Activated CD4-positive, alpha-beta memory T cell treated with anti-CD3 and anti-CD28 coated beads, Interleukin-2, amount 10 ng/mL, durations not matched to agents 7 days and 5 days (primary cell): ENCODE results near the gene GATAD2A. TPM values are rescaled to one million over a fixed set of nuclear protein-coding genes. Genes with fewer than 3 reads are reported as not detected.

ENCODE experiments used
- CTCF ChIA-PET: fragments of 350-600 bp; sonication (Branson Sonifier 250); formaldehyde crosslinking; loops from one replicate; lab custom pipeline; 2021; ENCODE audit warnings: antibody characterized with exemption, inconsistent platforms; lab: Charles Lee
- POLR2A ChIA-PET: fragments of 350-600 bp; sonication (Branson Sonifier 250); formaldehyde crosslinking; loops from one replicate; lab custom pipeline; 2021; ENCODE audit warnings: antibody characterized with exemption; lab: Charles Lee
- DNase-seq: peaks from one replicate; pipeline ENCODE4 v3.0.0-alpha.2; 2020
- H3K27ac Mint-ChIP-seq: one replicate; pipeline ENCODE4 v1.8.0; 2021; ENCODE audit warnings: mild to moderate bottlenecking, mixed read lengths
- H3K27me3 Mint-ChIP-seq: one replicate; pipeline ENCODE4 v1.8.0; 2021; ENCODE audit warnings: mixed read lengths
- H3K36me3 Mint-ChIP-seq: one replicate; pipeline ENCODE4 v1.8.0; 2021; ENCODE audit warnings: low read depth, mixed read lengths
- H3K4me1 Mint-ChIP-seq: one replicate; pipeline ENCODE4 v1.8.0; 2021; ENCODE audit warnings: mixed read lengths
- H3K4me3 Mint-ChIP-seq: one replicate; pipeline ENCODE4 v1.8.0; 2021; ENCODE audit warnings: mild to moderate bottlenecking, mixed read lengths
- H3K9me3 Mint-ChIP-seq: one replicate; pipeline ENCODE4 v1.8.0; 2021; ENCODE audit warnings: mixed read lengths
- total RNA-seq, 2 experiments: library from RNA; stranded (reverse); gene quantifications; one replicate each; pipeline ENCODE4 v1.2.3, GENCODE V29; 2021

Gene GATAD2A
- total RNA-seq, 2 experiments from 2014 or later, result 109 to 113 TPM

DNA sequence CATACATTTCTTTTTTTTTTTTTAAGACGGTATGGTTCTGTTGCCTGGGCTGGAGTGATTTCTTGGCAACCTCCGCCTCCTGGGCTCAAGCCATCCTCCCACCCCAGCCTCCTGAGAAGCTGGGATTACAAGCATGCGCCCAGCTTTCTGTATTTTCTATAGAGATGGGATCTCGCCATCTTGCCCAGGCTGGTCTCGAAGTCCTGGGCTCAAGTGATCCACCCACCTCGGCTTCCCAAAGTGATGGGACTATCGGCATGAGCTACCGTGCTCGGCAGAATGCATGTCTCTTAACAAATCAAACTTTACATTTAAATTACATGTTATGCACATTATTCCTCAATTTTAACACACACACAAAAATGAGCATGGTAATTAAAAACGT lies 111.8 kb downstream of the GATAD2A start:
- H3K27ac Mint-ChIP-seq, result peak overlapping the region; percentile 94
- peak overlapping the region; percentile 93 for H3K4me3 Mint-ChIP-seq
- no peaks in the 10 kb centered on the region for H3K27me3 Mint-ChIP-seq
- CTCF ChIA-PET, result interaction anchor here (0.6 to 2.3 kb wide), 4 partner anchors 15 to 127 kb away, joined by 3 to 11 read pairs (median 4); partner anchors contain the start of gene GMIP
- no peak for DNase-seq
- POLR2A ChIA-PET, result interaction anchor here (1.2 to 3.0 kb wide), 6 partner anchors 13 to 349 kb away, joined by 3 to 29 read pairs (median 8); partner anchors contain the start of genes ATP13A1, ZNF253 and ZNF506
- no peaks in the 10 kb centered on the region for H3K9me3 Mint-ChIP-seq
- peaks cover 31% of the 10 kb centered on the region for H3K36me3 Mint-ChIP-seq
- peaks cover 36% of the 10 kb centered on the region for H3K4me1 Mint-ChIP-seq

DNA sequence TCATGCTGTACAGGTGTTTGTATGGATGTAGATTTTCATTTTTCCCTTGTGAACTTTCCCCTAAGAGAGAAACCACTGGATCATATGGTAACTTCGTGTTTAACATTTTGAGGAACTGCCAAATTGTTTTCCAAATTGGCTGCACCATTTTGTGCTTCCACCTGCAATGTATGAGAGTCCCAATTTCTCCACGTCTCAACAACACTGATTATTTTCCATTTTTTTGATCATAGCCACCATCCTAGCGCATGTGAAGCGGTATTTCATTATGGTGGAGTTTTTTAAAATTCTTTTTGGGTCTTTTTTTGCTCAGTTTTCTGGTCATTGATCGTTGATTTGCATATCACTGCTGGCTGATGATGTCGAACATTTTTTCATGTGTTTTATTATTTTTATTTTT lies 115.5 kb downstream of the GATAD2A start:
- peaks cover 33% of the 10 kb centered on the region for H3K36me3 Mint-ChIP-seq
- ChIA-PET POLR2A (no interaction called here), CTCF (no interaction called here)
- no peaks in the 10 kb centered on the region for H3K27me3 Mint-ChIP-seq
- no peaks in the 10 kb centered on the region for H3K9me3 Mint-ChIP-seq
- no peak overlapping the region for H3K4me3 Mint-ChIP-seq
- peaks cover 39% of the 10 kb centered on the region for H3K4me1 Mint-ChIP-seq
- no peak overlapping the region for H3K27ac Mint-ChIP-seq
- DNase-seq, result no peak

DNA sequence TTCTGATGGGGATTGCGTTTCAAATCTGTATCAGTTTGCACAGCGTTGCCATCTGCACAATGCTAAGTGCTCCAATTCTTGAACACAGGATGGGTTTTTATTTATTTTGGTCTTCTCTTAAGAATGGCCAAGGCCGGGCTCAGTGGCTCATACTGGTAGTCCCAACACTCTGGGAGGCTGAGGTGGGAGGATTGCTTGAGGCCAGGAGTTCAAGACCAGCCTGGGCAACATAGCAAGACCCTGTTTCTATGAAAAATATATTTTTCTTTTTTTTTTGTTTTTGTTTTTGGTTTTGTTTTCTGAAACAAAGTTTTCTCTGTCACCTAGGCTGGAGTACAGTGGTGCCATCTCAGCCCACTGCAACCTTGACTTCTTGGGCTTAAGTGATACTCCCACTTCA lies 117.7 kb downstream of the GATAD2A start:
- no peaks in the 10 kb centered on the region for H3K9me3 Mint-ChIP-seq
- H3K36me3 Mint-ChIP-seq, result peaks cover 41% of the 10 kb centered on the region
- no peaks in the 10 kb centered on the region for H3K27me3 Mint-ChIP-seq
- ChIA-PET POLR2A (no interaction called here), CTCF (interaction anchor here (0.6 to 1.3 kb wide), 2 partner anchors 9 to 158 kb away, joined by 3 to 4 read pairs; no protein-coding TSS in a partner anchor)
- H3K4me1 Mint-ChIP-seq, result peaks cover 25% of the 10 kb centered on the region
- DNase-seq, result no peak
- no peak overlapping the region for H3K4me3 Mint-ChIP-seq
- no peak overlapping the region for H3K27ac Mint-ChIP-seq

DNA sequence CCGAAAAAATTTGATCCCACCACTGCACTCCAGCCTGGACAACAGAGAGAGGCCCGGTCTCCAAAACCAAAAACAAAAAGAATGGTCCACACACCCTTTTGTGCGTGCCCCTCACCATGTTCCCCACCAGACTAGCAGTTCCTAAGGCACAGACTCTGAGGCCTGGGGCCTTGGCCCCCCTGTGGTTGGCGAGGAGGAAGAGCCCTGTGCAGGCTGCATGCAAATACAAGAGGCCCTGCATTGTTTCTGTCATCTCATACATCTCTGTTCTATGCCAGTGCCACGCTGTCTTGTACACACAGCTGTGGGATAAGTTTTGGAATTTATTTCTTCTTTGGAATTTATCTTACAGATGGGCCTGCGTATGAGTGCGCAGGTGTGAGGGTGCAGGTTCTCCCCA lies 118.6 kb downstream of the GATAD2A start:
- H3K9me3 Mint-ChIP-seq, result no peaks in the 10 kb centered on the region
- ChIA-PET POLR2A (no interaction called here), CTCF (interaction anchor here (1.3 kb wide), 1 partner anchor 8 kb away, joined by 4 read pairs; no protein-coding TSS in a partner anchor)
- H3K27ac Mint-ChIP-seq, result no peak overlapping the region
- no peaks in the 10 kb centered on the region for H3K27me3 Mint-ChIP-seq
- peaks cover 24% of the 10 kb centered on the region for H3K4me1 Mint-ChIP-seq
- H3K4me3 Mint-ChIP-seq, result no peak overlapping the region
- no peak for DNase-seq
- H3K36me3 Mint-ChIP-seq, result peaks cover 40% of the 10 kb centered on the region

DNA sequence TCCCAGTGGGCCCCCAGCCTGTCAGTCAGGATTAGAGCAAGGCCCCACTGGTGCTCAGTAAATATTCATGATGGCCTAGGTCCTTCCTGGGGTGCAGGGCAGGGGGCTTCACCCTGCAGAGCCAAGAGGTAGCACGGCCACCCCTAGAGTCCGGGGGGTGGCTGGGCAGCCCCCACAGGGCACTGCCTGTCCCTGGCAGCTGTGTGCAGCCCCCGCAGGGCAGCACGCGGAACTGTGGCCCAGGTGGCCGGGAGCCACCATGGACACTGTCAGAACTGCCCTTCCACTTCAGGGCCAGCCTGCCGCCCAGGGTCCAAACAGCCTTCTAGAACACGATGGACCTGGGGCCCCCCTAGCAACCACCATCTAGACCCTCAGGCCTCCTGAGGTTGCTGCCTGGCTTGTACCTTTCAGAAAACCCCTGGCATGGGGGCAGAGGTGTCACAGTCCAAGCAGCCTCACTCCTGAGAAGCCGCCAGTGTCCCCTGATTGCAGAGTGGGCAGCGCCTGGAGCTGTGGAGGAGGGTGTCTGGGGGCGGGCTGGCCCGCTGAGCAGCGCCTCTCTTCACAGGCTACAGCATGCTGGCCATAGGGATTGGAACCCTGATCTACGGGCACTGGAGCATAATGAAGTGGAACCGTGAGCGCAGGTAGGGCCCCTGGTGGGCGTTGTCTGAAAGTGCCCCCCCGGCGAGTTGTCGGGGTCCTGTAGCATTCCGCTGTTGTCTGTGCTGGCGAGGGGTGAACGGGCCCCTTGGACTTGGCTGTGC lies 120.3 kb downstream of the GATAD2A start:
- Mint-ChIP-seq H3K9me3 (no peaks in the 10 kb centered on the region), H3K27ac (no peak overlapping the region), H3K27me3 (no peaks in the 10 kb centered on the region), H3K4me1 (peaks cover 10% of the 10 kb centered on the region), H3K36me3 (peaks cover 30% of the 10 kb centered on the region), H3K4me3 (no peak overlapping the region)
- POLR2A ChIA-PET, result interaction anchor here (0.6 to 2.0 kb wide), 2 partner anchors 10 to 375 kb away, joined by 3 to 9 read pairs; partner anchors contain the start of genes NDUFA13, TSSK6 and ZNF93
- no peak for DNase-seq
- CTCF ChIA-PET, result no interaction called here

DNA sequence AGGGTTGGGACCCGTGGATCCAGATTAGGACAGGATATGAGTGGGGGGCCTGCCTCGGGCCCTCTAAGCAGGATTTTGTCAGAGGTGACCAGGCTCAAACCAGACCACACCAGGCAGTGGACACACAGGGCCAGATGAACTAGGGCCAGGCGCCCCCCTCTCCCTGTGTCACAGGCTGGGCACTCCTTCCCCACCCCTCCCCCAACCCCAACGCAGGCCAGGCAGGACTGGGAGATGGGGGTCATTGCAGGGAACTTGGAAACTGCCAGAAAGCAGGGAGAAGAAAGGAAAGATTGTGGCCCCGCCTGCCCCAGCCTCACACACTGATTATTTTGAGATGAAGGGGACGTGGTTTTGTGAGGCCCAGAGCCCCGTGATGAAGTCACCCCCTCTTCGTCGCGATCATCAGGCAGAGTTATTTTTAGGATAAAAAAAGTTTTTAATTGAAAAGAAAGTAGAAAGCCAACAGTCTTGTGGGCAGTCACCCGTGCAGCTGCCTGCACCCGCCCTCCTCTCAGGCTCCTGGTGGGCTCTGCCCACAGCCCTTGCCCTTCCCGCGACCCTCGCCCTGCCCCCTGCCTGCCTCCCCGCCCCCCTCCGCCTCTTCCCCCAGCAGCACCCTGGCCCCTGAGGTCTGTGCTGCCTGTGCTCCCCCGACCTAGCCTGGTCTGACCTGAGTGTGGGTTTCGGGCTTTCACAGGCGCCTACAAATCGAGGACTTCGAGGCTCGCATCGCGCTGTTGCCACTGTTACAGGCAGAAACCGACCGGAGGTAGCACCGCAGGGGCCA lies 121.3 kb downstream of the GATAD2A start:
- Mint-ChIP-seq H3K27ac (no peak overlapping the region), H3K36me3 (peaks cover 26% of the 10 kb centered on the region), H3K9me3 (no peaks in the 10 kb centered on the region), H3K27me3 (no peaks in the 10 kb centered on the region), H3K4me3 (no peak overlapping the region), H3K4me1 (peaks cover 7% of the 10 kb centered on the region)
- no peak for DNase-seq
- ChIA-PET POLR2A (interaction anchor here (2.0 kb wide), 1 partner anchor 11 kb away, joined by 9 read pairs; the partner anchor contains the start of genes NDUFA13 and TSSK6), CTCF (no interaction called here)

DNA sequence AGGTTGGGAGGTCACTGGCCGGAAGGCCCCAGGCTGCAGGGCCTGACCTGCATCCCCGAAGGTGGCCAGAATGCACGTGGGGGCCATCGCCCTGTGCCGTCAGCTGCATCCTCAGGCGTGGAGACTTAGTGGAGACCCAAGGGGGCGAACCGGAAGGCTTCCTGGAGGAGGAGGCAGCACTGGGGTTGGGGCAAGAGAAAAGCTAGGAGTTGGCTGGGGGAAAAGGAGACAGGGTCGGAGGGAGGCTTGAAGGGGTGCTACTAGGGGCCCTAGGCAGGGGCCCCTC lies 121.8 kb downstream of the GATAD2A start:
- POLR2A ChIA-PET, result interaction anchor here (1.6 kb wide), 1 partner anchor 11 kb away, joined by 5 read pairs; the partner anchor contains the start of gene NDUFA13
- Mint-ChIP-seq H3K4me3 (no peak overlapping the region), H3K4me1 (peaks cover 12% of the 10 kb centered on the region), H3K36me3 (peaks cover 30% of the 10 kb centered on the region), H3K9me3 (no peaks in the 10 kb centered on the region), H3K27ac (no peak overlapping the region), H3K27me3 (no peaks in the 10 kb centered on the region)
- CTCF ChIA-PET, result no interaction called here
- no peak for DNase-seq

DNA sequence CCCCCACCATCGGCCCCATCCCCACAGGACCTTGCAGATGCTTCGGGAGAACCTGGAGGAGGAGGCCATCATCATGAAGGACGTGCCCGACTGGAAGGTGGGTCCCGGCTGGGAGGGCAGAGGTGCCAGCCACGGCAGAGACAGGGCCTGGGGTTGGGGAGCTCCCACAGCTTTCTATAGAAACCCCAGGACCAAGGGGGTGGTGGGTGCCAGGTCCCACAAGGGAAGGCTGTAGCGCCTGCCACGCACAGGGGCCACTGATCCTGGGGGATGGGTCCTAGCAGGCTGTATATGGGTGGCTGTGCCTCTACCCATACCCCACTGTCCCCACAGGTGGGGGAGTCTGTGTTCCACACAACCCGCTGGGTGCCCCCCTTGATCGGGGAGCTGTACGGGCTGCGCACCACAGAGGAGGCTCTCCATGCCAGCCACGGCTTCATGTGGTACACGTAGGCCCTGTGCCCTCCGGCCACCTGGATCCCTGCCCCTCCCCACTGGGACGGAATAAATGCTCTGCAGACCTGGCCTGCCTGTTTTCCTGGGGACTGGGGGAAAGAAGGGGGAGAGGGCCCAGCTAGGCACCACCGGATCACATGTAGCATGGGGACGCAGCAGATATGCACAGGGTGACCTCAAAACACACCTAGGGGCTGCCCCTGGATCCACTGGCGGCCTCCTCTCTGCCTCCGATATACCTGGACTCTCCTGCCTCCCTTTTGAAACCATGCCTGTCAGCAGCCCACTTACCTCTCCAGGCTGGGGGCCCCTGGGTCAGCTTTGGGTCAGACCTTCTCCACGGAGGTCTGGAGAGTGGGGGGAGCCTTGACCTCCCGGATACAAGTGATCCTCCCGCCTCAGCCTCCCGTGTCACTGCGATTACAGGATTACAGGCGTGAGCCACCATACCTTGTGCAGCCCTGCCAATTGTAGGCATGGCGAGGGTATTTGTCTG lies 122.5 kb downstream of the GATAD2A start:
- ChIA-PET POLR2A (interaction anchor here (0.6 to 1.6 kb wide), 2 partner anchors 9 to 12 kb away, joined by 3 to 5 read pairs; partner anchors contain the start of gene NDUFA13), CTCF (no interaction called here)
- no peak for DNase-seq
- Mint-ChIP-seq H3K27me3 (no peaks in the 10 kb centered on the region), H3K9me3 (no peaks in the 10 kb centered on the region), H3K27ac (no peak overlapping the region), H3K4me3 (no peak overlapping the region), H3K4me1 (peaks cover 9% of the 10 kb centered on the region), H3K36me3 (peaks cover 26% of the 10 kb centered on the region)

DNA sequence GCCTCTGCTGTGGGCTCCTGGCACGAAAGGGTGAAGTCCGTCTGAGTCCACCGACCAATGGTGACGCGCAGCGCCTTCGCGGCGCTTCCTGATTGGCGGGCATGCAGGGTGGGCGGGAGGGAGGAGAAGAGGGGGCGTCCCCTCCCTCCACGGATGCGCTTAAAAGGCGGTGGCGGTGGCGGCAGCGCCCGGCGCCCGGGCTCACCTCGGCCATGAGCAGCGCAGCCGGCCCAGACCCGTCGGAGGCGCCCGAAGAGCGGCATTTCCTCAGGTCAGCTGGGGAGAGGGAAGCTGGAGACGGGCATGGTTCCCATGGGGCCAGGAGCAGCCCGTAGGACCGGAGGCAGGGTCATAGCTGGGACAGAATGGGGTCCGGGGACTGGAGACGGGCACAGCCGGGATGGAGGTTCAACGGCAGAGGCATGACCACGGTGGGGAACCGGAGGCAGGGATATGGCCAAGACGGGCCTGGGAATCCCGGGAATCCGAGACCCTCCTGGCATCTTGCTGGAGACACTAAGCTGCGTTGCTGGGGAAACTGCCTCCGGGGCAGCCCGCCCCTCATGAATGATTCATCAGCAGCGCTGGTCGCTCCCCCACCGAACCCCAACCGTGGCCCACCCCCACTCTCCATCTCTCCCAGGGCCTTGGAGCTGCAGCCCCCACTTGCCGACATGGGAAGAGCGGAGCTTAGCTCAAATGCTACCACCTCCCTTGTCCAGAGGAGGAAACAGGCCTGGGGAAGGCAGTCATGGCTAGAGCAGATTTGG lies 123.4 kb downstream of the GATAD2A start, which contains the start of gene YJEFN3:
TSS of gene YJEFN3 (plus strand) at position 191 of the 770 bp plus-strand sequence. CDS start at position 213, 22 bp downstream.
- ChIA-PET POLR2A (interaction anchor here (0.6 to 2.0 kb wide), 4 partner anchors 10 to 123 kb away, joined by 3 to 7 read pairs (median 4); partner anchors contain the start of genes NDUFA13 and TSSK6), CTCF (no interaction called here)
- no peaks in the 10 kb centered on the region for H3K27me3 Mint-ChIP-seq
- no peaks in the 10 kb centered on the region for H3K9me3 Mint-ChIP-seq
- H3K27ac Mint-ChIP-seq, result peak within 1 kb of the TSS; percentile 26
- DNase-seq, result no peak
- H3K4me1 Mint-ChIP-seq, result peaks cover 8% of the 10 kb centered on the region
- H3K4me3 Mint-ChIP-seq, result no peak within 1 kb of the TSS
- H3K36me3 Mint-ChIP-seq, result peaks cover 24% of the 10 kb centered on the region

DNA sequence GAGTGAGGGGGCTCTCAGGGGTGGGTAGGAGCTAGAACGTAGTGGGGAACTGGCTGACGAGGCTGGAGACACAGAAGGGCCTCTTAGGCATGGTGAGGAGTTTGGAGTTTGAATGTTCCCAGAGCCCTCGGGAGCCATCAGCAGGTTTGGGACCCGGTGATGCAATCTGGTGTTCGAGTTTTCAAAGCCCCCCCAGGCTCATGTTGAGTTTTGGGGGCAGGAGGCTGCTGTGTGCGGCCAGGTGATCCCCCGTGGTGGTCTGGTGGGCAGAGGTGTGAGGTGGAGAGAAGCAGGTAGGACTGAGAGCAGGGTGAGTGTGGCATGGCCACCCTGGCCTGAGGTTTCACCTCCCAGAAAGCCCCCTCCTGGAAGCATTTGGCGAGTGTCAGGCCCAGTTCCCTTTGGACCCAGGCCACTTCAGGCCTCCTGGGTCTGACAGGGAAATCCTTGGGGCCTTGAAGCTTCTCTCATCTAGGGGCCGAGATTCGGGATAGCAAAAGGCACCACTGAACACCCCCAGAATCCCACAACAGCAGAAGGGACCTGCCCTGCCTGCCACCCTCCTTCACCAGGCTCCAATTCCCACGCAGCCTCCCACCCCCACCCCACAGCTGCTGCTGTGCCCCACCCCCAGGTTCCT lies 124.4 kb downstream of the GATAD2A start:
- DNase-seq, result no peak
- ChIA-PET CTCF (interaction anchor here (1.0 kb wide), 1 partner anchor 97 kb away, joined by 3 read pairs; no protein-coding TSS in a partner anchor), POLR2A (interaction anchor here (1.0 to 2.0 kb wide), 2 partner anchors 14 to 132 kb away, joined by 3 to 7 read pairs; partner anchors contain the start of genes NDUFA13 and TSSK6)
- Mint-ChIP-seq H3K36me3 (peaks cover 23% of the 10 kb centered on the region), H3K4me1 (peaks cover 7% of the 10 kb centered on the region), H3K9me3 (no peaks in the 10 kb centered on the region), H3K4me3 (no peak overlapping the region), H3K27ac (no peak overlapping the region), H3K27me3 (no peaks in the 10 kb centered on the region)

DNA sequence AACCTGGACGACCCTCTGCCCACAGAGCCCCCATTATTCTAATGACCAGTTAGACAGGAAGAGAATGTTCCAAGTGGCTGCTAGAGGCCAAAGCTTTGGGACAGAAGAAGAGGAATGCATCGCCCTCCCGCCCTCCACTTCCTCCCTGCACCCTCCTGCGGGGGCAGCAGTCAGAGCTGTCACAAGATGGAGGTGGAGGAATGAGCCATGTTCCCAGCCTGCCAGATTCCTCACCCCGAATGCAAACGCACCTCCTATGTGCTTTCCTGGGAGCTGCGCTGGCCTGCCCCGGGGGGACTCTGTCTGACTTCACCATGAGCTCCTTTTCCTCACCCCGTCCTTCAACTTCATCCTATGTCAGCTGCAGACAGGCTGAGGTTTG lies 124.9 kb downstream of the GATAD2A start:
- Mint-ChIP-seq H3K4me1 (peaks cover 7% of the 10 kb centered on the region), H3K27ac (no peak overlapping the region), H3K36me3 (peaks cover 23% of the 10 kb centered on the region), H3K27me3 (no peaks in the 10 kb centered on the region), H3K9me3 (no peaks in the 10 kb centered on the region), H3K4me3 (no peak overlapping the region)
- POLR2A ChIA-PET, result interaction anchor here (1.0 to 2.6 kb wide), 4 partner anchors 14 to 131 kb away, joined by 3 to 22 read pairs (median 5); partner anchors contain the start of genes GMIP, NDUFA13 and TSSK6
- CTCF ChIA-PET, result interaction anchor here (1.0 to 3.2 kb wide), 4 partner anchors 14 to 114 kb away, joined by 3 to 34 read pairs (median 7); partner anchors contain the start of genes GMIP, NDUFA13 and TSSK6
- DNase-seq, result no peak
